ENCODE data around the gene AIRE. TPM values are rescaled to one million over a fixed set of nuclear protein-coding genes. Genes with fewer than 3 reads are reported as not detected.

AIRE gene
- total and polyA plus RNA-seq, 4 donors: 0.05 TPM; not detected in 3

DNA sequence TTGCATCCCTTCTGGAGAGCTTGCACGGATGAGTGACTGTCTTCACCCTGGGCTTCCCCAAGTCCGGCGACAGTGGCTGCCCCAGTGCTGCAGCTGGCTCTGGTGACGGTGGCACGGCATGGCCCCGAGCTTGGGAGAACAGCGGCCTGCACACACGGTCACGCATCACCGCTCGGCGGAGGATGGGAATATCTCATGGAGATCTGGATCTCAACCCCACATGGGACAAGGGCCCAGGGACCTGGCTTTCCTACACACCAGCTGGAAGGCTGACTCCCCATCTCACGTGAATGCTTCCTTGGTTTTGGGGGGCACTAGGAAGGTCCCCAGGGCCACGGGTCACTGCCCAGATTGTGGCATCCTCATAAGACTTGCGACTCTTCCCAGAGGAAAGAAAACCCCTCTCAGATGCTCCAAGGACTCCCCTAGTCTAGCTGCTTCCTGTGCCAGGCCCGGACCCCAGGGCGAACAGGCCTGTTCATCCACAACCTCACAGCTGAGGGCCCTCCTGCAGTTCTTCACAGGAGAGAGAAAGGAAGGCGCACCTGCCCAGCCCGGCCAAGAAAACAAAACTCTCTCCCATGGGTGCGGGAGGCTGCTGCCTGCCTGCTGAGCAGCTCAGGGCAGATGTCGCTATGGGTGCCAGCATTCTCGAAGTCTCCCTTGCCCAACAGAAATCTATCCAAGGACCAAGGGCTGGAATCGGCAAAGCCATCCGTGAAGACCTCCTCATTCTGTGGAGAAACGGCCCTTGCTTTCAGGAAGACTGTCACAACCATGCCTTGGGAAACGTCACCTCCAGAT is 43.6 kb downstream of the AIRE start:
- 81% methylated on average over 26 of the region's 26 CpGs for WGBS
- DNase-seq (ENCODE audit: low spot score): no peak
- Histone ChIP-seq H3K4me1 (ENCODE audit: control insufficient read depth in 4 of 4, insufficient read depth in 4 of 4, low read length in 3 of 4) (no peaks in the 10 kb centered on the region), H3K36me3 (ENCODE audit: control insufficient read depth in 4 of 4, insufficient read depth in 3 of 4, low read depth in 1 of 4, low read length in 3 of 4) (peaks cover 5 to 35% (median 16%) of the 10 kb centered on the region in 4 donors), H3K4me3 (ENCODE audit: low read depth in 1 of 3, low read length in 3 of 3) (no peak overlapping the region), H3K9ac (ENCODE audit: low read depth in 1 of 2, low read length in 2 of 2) (no peak overlapping the region), H3K27me3 (ENCODE audit: control insufficient read depth in 4 of 4, insufficient read depth in 4 of 4, low read length in 3 of 4) (no peaks in the 10 kb centered on the region), H3K27ac (ENCODE audit: low read depth in 1 of 2, low read length in 2 of 2) (no peak overlapping the region), H3K9me3 (ENCODE audit: control insufficient read depth in 4 of 4, low read length in 3 of 4) (no peaks in the 10 kb centered on the region)
- TF ChIP-seq SP1 (IDR thresholded peaks at IDR 0.05) (no peak), EGR1 (IDR thresholded peaks at IDR 0.05; ENCODE audit: low read depth in 2 of 2) (no peak), NR2F2 (IDR thresholded peaks at IDR 0.05) (no peak), HNF4A (conservative IDR thresholded peaks at IDR 0.05) (no peak), YY1 (IDR thresholded peaks at IDR 0.05) (no peak), FOXA2 (IDR thresholded peaks at IDR 0.05) (no peak), FOXA1 (IDR thresholded peaks at IDR 0.05) (no peak), RXRA (IDR thresholded peaks at IDR 0.05) (no peak), TAF1 (conservative IDR thresholded peaks at IDR 0.05) (no peak), GABPA (IDR thresholded peaks at IDR 0.05 in 1 of 2, conservative IDR thresholded peaks at IDR 0.05 in 1 of 2) (no peak)
- TF ChIP-seq, protein P1, sequence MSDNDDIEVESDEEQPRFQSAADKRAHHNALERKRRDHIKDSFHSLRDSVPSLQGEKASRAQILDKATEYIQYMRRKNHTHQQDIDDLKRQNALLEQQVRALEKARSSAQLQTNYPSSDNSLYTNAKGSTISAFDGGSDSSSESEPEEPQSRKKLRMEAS (IDR thresholded peaks at IDR 0.05): no peak

DNA sequence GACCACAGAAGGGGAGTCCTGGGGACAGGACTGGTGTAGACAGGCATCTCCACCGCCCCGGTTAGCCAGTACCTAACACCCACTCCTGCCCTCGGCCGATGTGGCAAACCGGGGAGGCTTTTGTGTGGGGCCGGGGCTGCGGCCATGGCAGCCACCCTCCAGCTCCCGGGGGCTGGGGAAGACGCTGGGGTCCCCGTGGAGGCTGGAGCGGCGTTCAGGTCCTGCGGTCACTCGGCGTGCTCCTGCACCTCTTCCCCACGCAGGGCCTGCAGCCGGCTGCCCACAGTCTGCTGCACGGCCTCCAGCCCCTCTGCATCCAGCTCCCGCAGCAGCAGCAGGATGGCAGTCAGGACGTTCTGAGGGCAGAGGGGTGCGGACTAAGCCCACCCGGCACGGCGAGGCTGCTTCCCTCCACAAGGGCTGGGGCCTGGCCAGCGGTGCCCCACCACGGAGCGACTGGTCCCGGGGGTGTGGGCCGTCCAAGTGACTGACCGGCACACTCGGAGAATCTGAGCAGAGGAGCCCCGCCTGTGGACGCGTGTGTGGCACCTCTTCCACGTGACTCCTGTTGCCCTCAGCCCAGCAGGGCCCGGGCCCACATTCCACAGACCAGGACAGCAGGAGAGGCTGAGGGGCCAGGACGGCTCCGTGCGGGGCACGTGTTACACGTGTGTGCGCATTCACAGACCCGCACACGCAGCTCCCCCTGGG is 44.5 kb downstream of the AIRE start:
- H3K36me3 ChIP-seq (ENCODE audit: control insufficient read depth in 4 of 4, insufficient read depth in 3 of 4, low read depth in 1 of 4, low read length in 3 of 4): peaks cover 4 to 27% (median 10%) of the 10 kb centered on the region in 4 donors
- 93% methylated on average over 44 of the region's 44 CpGs for WGBS
- H3K27ac ChIP-seq (ENCODE audit: low read depth in 1 of 2, low read length in 2 of 2): no peak overlapping the region
- TF ChIP-seq, protein P2, sequence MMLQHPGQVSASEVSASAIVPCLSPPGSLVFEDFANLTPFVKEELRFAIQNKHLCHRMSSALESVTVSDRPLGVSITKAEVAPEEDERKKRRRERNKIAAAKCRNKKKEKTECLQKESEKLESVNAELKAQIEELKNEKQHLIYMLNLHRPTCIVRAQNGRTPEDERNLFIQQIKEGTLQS (IDR thresholded peaks at IDR 0.05): no peak
- no peak for TF ChIP-seq SP1 (IDR thresholded peaks at IDR 0.05)
- TF ChIP-seq, protein P3, sequence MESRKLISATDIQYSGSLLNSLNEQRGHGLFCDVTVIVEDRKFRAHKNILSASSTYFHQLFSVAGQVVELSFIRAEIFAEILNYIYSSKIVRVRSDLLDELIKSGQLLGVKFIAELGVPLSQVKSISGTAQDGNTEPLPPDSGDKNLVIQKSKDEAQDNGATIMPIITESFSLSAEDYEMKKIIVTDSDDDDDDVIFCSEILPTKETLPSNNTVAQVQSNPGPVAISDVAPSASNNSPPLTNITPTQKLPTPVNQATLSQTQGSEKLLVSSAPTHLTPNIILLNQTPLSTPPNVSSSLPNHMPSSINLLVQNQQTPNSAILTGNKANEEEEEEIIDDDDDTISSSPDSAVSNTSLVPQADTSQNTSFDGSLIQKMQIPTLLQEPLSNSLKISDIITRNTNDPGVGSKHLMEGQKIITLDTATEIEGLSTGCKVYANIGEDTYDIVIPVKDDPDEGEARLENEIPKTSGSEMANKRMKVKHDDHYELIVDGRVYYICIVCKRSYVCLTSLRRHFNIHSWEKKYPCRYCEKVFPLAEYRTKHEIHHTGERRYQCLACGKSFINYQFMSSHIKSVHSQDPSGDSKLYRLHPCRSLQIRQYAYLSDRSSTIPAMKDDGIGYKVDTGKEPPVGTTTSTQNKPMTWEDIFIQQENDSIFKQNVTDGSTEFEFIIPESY (IDR thresholded peaks at IDR 0.05): no peak
- TF ChIP-seq EGR1 (IDR thresholded peaks at IDR 0.05; ENCODE audit: low read depth in 2 of 2): no peak
- TF ChIP-seq HNF4A (conservative IDR thresholded peaks at IDR 0.05): no peak
- TF ChIP-seq RAD21 (IDR thresholded peaks at IDR 0.05): no peak
- TF ChIP-seq FOXA2 (IDR thresholded peaks at IDR 0.05): no peak
- TF ChIP-seq, protein P4, sequence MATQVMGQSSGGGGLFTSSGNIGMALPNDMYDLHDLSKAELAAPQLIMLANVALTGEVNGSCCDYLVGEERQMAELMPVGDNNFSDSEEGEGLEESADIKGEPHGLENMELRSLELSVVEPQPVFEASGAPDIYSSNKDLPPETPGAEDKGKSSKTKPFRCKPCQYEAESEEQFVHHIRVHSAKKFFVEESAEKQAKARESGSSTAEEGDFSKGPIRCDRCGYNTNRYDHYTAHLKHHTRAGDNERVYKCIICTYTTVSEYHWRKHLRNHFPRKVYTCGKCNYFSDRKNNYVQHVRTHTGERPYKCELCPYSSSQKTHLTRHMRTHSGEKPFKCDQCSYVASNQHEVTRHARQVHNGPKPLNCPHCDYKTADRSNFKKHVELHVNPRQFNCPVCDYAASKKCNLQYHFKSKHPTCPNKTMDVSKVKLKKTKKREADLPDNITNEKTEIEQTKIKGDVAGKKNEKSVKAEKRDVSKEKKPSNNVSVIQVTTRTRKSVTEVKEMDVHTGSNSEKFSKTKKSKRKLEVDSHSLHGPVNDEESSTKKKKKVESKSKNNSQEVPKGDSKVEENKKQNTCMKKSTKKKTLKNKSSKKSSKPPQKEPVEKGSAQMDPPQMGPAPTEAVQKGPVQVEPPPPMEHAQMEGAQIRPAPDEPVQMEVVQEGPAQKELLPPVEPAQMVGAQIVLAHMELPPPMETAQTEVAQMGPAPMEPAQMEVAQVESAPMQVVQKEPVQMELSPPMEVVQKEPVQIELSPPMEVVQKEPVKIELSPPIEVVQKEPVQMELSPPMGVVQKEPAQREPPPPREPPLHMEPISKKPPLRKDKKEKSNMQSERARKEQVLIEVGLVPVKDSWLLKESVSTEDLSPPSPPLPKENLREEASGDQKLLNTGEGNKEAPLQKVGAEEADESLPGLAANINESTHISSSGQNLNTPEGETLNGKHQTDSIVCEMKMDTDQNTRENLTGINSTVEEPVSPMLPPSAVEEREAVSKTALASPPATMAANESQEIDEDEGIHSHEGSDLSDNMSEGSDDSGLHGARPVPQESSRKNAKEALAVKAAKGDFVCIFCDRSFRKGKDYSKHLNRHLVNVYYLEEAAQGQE (IDR thresholded peaks at IDR 0.05): no peak
- no peak for TF ChIP-seq GABPA (IDR thresholded peaks at IDR 0.05 in 1 of 2, conservative IDR thresholded peaks at IDR 0.05 in 1 of 2)
- TF ChIP-seq, protein P5, sequence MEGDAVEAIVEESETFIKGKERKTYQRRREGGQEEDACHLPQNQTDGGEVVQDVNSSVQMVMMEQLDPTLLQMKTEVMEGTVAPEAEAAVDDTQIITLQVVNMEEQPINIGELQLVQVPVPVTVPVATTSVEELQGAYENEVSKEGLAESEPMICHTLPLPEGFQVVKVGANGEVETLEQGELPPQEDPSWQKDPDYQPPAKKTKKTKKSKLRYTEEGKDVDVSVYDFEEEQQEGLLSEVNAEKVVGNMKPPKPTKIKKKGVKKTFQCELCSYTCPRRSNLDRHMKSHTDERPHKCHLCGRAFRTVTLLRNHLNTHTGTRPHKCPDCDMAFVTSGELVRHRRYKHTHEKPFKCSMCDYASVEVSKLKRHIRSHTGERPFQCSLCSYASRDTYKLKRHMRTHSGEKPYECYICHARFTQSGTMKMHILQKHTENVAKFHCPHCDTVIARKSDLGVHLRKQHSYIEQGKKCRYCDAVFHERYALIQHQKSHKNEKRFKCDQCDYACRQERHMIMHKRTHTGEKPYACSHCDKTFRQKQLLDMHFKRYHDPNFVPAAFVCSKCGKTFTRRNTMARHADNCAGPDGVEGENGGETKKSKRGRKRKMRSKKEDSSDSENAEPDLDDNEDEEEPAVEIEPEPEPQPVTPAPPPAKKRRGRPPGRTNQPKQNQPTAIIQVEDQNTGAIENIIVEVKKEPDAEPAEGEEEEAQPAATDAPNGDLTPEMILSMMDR (IDR thresholded peaks at IDR 0.05; ENCODE audit: low read depth, low read length, missing input control): no peak
- no peak for TF ChIP-seq RXRA (IDR thresholded peaks at IDR 0.05)
- no peak for TF ChIP-seq HNF4G (IDR thresholded peaks at IDR 0.05)
- no peak for TF ChIP-seq JUND (IDR thresholded peaks at IDR 0.05)
- TF ChIP-seq TAF1 (conservative IDR thresholded peaks at IDR 0.05): no peak
- TF ChIP-seq NR2F2 (IDR thresholded peaks at IDR 0.05): no peak
- no peak for DNase-seq (ENCODE audit: low spot score)
- H3K4me1 ChIP-seq (ENCODE audit: control insufficient read depth in 4 of 4, insufficient read depth in 4 of 4, low read length in 3 of 4): no peaks in the 10 kb centered on the region
- no peaks in the 10 kb centered on the region for H3K9me3 ChIP-seq (ENCODE audit: control insufficient read depth in 4 of 4, low read length in 3 of 4)
- no peak overlapping the region for H3K9ac ChIP-seq (ENCODE audit: low read depth in 1 of 2, low read length in 2 of 2)
- H3K27me3 ChIP-seq (ENCODE audit: control insufficient read depth in 4 of 4, insufficient read depth in 4 of 4, low read length in 3 of 4): no peaks in the 10 kb centered on the region
- no peak overlapping the region for H3K4me3 ChIP-seq (ENCODE audit: low read depth in 1 of 3, low read length in 3 of 3)
